ENCODE data around the gene MCIDAS.

DNA sequence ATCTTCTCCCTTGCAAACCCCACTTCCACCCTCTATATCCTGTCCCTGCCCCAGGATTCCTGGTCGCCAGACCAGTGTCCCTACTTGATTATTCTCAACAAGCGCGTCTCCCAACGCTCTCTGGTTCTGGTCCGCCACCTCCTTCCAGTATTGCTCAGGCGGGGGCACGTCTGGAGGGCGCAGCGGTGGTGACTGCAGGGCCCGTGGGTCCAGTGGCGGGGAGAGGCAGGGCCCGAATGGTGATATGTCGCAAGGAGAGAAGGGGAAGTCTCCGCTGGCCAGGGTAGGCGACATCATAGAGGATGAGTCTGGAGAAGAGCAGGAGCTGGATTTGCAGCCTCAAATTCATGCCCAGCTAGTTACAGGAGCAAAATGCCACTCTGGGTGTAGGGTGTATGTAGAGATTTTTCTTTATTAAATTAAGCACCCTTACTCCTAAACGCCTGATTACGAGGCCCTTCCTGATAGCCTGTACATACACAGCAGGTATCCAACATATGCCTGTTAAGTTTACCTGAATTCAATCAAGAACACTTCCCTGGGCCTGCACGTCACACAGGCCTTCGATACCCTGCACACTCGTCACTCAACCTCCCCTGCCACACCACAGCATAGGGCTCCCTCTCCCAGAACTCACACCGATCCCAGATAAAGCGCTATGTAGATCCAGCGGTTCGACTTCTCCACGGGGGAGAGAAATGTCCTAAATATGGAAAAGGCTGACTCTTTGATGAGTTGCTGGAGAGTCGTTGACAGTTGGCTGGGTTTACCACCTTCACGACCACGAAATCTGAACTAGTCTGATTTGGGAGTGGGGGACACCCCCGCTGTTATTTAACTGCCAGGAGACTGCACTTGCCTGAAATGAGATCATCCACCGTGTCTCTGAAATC, 4.8 kb downstream of the MCIDAS start:
- TF ChIP-seq CTCF (IDR thresholded peaks at IDR 0.05) (no peak), POLR2A (IDR thresholded peaks at IDR 0.05) (no peak)
